ENCODE measurements around the gene HS1BP3.

DNA sequence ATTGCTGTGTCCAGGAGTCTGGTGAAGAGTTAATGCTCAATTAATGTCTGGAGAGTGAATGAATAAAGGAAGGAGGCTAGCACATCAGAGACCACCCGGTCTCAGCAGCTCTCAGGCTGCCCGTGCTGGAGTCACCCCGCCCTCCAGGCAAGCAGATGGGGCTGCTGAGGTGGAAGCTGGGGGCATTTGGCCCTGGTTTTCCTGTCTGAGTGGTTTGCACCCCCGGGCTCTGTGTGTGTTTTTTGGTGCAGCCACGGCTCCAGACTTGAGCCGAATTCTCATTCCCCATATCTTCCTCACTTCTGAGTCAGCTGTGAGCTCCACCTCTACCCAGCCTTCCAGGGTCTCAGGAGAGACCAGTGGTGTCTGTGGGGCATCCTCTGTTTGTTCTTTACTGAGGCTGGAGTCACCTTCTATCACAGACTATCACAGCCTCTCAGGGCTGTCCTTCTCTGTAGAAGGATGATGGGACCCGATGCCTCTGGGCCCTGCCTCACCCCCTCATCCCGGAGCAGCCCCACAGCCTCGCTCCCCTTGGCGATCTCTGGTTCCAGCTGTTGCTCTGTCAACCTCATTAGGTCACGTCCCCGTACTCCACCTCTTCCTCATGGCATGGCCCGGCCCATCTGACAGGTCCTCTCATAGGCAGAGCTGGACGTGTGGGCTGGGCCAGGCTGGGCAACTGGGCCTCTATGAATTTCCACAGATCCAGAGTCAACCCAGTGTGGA lies 60.8 kb downstream of the HS1BP3 start:
- TF ChIP-seq, protein P1, sequence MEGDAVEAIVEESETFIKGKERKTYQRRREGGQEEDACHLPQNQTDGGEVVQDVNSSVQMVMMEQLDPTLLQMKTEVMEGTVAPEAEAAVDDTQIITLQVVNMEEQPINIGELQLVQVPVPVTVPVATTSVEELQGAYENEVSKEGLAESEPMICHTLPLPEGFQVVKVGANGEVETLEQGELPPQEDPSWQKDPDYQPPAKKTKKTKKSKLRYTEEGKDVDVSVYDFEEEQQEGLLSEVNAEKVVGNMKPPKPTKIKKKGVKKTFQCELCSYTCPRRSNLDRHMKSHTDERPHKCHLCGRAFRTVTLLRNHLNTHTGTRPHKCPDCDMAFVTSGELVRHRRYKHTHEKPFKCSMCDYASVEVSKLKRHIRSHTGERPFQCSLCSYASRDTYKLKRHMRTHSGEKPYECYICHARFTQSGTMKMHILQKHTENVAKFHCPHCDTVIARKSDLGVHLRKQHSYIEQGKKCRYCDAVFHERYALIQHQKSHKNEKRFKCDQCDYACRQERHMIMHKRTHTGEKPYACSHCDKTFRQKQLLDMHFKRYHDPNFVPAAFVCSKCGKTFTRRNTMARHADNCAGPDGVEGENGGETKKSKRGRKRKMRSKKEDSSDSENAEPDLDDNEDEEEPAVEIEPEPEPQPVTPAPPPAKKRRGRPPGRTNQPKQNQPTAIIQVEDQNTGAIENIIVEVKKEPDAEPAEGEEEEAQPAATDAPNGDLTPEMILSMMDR (IDR thresholded peaks at IDR 0.05): no peak
- TF ChIP-seq POLR2A (IDR thresholded peaks at IDR 0.05): no peak

Measured in lower leg skin (tissue), 3 donors.